Measurements from ENCODE around the gene VASH1.

The VASH1 gene

DNA sequence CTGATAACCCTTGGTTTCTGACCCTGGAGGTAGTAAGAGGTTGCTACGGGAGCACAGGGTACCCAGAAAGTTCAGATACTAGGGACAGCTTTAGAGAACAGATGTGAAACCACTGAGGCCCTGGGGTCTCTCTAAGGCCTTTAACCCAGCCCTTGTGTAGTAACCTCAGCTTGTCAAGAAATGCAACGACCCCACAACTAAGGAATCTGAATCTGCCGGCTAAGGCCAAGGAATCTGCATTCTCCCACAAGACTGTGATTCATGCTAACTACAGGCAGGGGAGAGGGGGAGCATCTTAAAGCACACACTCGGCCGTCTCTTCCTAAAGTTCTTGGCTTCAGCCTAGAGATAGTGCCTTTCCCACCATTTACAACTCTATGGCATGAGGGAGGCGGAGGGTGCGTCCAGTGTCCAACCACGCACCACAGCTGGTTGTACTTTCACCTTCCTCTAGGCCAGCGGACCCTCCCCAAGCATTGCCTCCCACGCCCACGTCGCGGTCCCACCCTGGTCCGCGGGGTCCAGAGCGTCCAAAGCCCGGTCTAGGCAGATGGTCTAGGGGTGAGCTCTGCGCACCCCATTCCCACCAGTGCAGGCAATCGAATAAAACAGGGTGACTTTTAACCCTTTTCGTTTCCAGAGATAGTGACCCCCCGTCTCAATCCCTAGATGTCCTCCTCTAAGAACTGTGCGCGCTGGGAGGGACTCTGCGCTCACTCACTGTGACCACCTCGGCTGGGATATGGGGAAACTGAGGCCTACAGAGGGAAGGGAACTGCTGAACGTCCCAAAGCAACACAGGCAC, 735 bp upstream of the VASH1 start:
- TF ChIP-seq, protein P1, sequence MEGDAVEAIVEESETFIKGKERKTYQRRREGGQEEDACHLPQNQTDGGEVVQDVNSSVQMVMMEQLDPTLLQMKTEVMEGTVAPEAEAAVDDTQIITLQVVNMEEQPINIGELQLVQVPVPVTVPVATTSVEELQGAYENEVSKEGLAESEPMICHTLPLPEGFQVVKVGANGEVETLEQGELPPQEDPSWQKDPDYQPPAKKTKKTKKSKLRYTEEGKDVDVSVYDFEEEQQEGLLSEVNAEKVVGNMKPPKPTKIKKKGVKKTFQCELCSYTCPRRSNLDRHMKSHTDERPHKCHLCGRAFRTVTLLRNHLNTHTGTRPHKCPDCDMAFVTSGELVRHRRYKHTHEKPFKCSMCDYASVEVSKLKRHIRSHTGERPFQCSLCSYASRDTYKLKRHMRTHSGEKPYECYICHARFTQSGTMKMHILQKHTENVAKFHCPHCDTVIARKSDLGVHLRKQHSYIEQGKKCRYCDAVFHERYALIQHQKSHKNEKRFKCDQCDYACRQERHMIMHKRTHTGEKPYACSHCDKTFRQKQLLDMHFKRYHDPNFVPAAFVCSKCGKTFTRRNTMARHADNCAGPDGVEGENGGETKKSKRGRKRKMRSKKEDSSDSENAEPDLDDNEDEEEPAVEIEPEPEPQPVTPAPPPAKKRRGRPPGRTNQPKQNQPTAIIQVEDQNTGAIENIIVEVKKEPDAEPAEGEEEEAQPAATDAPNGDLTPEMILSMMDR (conservative IDR thresholded peaks at IDR 0.05) = no peak
- no peak for TF ChIP-seq ZFX (IDR thresholded peaks at IDR 0.05)
- no peak overlapping the region for H3K27ac ChIP-seq

DNA sequence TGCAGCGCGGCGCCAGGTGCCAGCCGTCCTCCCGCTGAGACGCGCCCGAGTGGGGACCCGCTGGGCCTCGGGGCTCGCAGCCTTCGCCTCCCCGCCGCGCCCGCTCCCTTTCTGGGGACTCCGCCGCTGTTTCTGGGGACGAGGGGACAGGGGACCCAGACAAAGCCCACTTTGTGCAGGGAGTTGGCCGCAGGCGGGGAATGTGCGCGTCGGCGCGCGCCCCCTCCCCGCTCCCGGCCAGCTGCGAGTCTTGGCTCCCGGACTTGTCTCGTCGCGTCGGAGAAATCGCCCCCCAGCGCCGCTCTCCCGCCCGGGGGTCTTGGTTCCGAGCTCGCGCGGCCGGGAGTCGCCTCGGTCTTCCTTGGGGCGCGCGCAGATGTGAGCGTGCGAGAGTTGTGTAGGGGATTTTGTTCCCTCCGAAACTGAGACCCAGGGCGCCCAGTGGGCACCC, 717 bp downstream of the VASH1 start:
- H3K27ac ChIP-seq = peak overlapping the region; percentile 34
- TF ChIP-seq, protein P1 (conservative IDR thresholded peaks at IDR 0.05) = no peak
- TF ChIP-seq ZFX (IDR thresholded peaks at IDR 0.05) = no peak

DNA sequence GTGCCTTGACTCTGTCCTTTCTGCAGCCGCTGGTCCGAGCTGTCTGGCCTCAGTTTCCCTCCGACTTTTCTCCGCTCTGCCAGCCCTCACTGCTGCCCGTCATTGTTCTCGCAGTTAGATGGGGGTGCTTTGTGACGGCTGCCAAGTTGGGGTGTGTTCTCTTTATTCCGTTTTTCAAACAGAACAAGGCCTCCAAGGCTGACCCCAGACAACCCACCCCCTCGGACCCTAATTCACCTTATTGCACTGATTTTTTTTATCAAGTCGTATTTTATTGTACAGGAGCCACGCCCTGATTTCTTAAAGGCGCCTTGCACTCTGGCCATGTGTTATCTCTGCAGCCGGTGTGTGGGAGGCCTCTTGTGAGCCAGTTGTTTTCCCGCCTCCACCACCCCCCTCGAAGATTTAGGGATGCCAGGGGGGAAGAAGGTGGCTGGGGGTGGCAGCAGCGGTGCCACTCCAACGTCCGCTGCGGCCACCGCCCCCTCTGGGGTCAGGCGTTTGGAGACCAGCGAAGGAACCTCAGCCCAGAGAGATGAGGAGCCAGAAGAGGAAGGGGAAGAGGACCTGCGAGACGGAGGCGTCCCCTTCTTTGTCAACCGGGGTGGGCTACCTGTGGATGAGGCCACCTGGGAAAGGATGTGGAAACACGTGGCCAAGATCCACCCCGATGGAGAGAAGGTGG, 1.3 kb downstream of the VASH1 start:
- TF ChIP-seq ZFX (IDR thresholded peaks at IDR 0.05) = no peak
- TF ChIP-seq, protein P1 (conservative IDR thresholded peaks at IDR 0.05) = no peak
- H3K27ac ChIP-seq = no peak overlapping the region

DNA sequence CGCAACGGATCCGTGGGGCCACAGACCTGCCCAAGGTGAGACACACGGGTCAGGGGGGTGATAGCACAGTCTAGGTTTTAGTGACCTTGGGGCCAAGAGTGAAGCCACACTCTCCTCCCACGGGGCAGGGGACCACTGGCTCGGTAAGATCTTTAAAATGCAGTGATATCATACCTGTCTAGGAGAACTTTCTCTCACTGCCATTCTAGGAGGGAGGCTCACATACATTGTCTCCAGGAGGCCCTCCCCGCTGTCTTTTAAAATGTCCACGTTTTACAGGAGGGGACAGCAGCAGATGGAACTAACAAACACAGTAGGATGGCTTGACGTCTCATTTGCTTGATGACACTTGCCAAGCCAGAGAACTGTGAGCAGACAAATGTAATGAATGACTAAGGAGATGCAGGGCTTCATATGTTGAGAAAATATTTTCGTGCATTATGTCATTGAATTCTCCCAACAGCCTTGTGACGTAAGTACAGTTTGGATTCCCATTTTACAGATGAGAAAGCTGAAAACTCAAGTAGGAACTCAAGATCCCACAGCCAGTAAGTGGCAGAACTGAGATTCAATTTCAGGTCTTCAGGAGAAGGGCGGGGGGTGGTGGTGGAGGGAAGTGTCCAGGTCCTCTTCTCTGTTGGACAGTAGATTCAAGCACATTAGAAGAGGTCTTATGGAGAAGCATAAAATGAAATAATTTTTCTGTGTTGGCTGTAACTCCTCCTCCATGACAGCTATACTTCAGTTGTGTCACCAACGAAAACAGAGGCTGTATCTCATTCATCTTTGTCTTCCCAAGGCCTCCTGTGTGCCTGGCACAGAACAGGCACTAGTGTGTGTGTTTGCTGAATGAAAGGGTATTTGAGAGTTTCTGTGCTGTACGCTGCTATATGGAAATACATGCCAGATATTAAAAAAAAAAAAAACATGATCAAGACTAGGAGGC, 2.1 kb downstream of the VASH1 start:
- no peak overlapping the region for H3K27ac ChIP-seq
- TF ChIP-seq ZFX (IDR thresholded peaks at IDR 0.05) = no peak
- TF ChIP-seq, protein P1 (conservative IDR thresholded peaks at IDR 0.05) = no peak

DNA sequence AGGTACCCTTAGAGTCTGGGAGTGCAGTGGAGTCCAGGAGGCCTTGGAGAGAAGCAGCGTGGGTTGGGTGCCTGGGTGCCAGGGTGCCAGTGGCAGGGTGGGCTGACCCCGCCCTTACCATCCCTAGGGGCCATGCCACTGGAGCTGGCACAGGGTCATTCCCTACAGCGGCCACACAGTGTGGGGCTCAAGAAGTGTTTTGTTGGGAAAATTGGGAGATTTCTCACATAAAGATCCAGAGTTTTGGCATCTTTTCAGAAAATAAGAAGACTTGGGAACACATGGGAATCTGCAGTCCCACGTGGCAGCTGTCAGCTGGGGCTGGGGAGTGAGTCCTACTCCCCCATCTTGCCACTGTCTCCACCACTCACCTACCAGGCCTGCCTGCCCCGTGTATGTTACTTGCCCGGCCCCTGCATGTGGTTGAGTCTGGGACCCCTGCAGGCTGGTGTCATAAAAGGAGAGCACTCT, 4.2 kb downstream of the VASH1 start:
- H3K27ac ChIP-seq = no peak overlapping the region
- TF ChIP-seq, protein P1 (conservative IDR thresholded peaks at IDR 0.05) = no peak
- no peak for TF ChIP-seq ZFX (IDR thresholded peaks at IDR 0.05)

DNA sequence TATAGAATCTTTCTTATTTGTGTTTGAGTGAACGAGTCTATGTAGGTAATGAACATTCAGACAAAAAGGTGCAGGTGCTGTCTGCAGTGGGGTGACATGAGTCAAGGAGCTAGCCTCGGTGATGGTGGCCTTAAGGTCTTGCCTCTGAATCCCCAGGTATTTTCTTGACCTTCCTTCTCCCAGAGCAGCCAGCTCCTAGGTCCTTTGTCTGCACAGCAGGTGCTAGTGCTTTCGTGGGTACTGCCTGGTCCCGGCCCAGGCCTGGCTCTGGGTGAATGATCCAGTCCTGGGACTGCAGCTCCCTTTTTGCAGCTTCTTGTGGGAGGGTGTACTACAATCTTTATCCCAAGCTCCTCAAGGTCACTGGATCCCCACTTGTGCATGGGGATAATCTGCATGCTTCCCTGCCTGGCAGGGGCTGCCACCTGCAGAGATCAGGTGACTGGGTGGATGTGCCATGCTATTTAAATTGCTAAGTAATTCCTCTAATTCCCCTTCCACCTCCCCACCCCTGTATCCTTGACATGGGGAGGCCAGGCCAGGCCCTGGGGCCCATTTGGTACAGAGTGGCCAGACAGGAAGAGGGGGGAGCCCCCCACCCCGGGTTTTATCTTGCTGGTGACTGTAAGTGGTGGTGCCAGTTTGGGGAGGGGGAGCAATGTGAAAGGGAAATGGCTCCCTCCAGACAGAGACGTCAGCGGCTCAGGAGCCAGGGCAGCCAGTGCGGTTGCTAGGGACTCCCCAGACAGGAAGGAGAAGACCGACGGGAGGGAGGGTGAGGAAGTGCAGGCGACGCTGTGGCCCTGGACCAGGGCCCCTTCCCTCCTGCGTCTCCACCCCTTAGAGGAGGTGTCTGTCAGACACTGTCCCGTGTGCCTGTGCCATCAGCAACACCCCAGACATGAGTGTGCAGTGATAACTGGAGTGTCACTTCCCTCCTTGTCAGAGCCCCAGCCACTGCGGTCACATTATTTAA, 6.7 kb downstream of the VASH1 start:
- H3K27ac ChIP-seq = no peak overlapping the region
- TF ChIP-seq, protein P1 (conservative IDR thresholded peaks at IDR 0.05) = no peak
- no peak for TF ChIP-seq ZFX (IDR thresholded peaks at IDR 0.05)
